HEK293 (cell line): ENCODE data around the gene FOXC1.
A peak's percentile ranks its signal among the peaks of the same experiment; 100 is the strongest.

Source experiments
- CTCF ChIA-PET: fragments of 350-600 bp; formaldehyde crosslinking; extraction: SDS; loops from one replicate; lab custom pipeline; 2021; ENCODE audit warnings: antibody characterized with exemption; lab: Yijun Ruan, JAX
- POLR2A ChIA-PET: fragments of 300-600 bp; formaldehyde crosslinking; extraction: SDS; loops from one replicate; lab custom pipeline; 2020; ENCODE audit warnings: antibody characterized with exemption, inconsistent platforms; lab: Yijun Ruan, JAX
- H3K27ac ChIP-seq: fragments of 200-500 bp; sonication (Bioruptor generic); 2 replicates; pipeline ENCODE4 v1.5.1; 2014; ENCODE audit warnings: low read depth, low read length, control low read depth, inconsistent platforms; ENCODE audit errors: extremely low read depth
- H3K36me3 ChIP-seq, 2 experiments: fragments of 200-500 bp in 1 of 2; sonication (Bioruptor generic) in 1 of 2; 1 replicate in 1 of 2; 2 replicates in 1 of 2; pipeline ENCODE4 v1.5.1; 2014 to 2017; ENCODE audit warnings: inconsistent platforms in 2 of 2, low read length in 2 of 2; ENCODE audit not compliant: control insufficient read depth in 2 of 2, insufficient read depth in 1 of 2
- H3K4me1 ChIP-seq: fragments of 200-500 bp; sonication (Bioruptor generic); 2 replicates; pipeline ENCODE4 v1.5.1; 2014; ENCODE audit warnings: mild to moderate bottlenecking, low read length, inconsistent platforms; ENCODE audit not compliant: control insufficient read depth, insufficient read depth
- H3K4me3 ChIP-seq: 2 replicates; pipeline ENCODE4 v1.5.1; 2011; ENCODE audit warnings: low read depth, mild to moderate bottlenecking, control low read depth, low read length, moderate library complexity
- H3K9me3 ChIP-seq: fragments of 200-500 bp; sonication (Bioruptor generic); 2 replicates; pipeline ENCODE4 v1.5.1; 2014; ENCODE audit warnings: low read depth, low read length, inconsistent platforms; ENCODE audit not compliant: control insufficient read depth, insufficient read depth
- BCL11B ChIP-seq: fragments of 450-650 bp; formaldehyde crosslinking; IDR thresholded peaks from 2 replicates; pipeline ENCODE4 v1.5.1; 2016; ENCODE audit warnings: low read depth, missing biosample characterization, missing genetic modification characterization
- GLI2 ChIP-seq: fragments of 450-650 bp; formaldehyde crosslinking; IDR thresholded peaks from 2 replicates; pipeline ENCODE4; 2017; ENCODE audit warnings: missing biosample characterization, missing genetic modification characterization, low read depth, borderline replicate concordance
- GLI4 ChIP-seq: fragments of 450-650 bp; formaldehyde crosslinking; IDR thresholded peaks from 2 replicates; pipeline ENCODE4 v1.5.1; 2016; ENCODE audit warnings: missing biosample characterization, missing genetic modification characterization
- HOXA7 ChIP-seq: sonication (generic); formaldehyde crosslinking; IDR thresholded peaks from 2 replicates; pipeline ENCODE4 v1.8.1; 2022; ENCODE audit warnings: missing genetic modification reagents, borderline replicate concordance
- HOXD13 ChIP-seq: sonication (generic); formaldehyde crosslinking; IDR thresholded peaks from 2 replicates; pipeline ENCODE4 v1.8.0; 2022; ENCODE audit warnings: missing genetic modification reagents, borderline replicate concordance
- INSM2 ChIP-seq: fragments of 450-650 bp; formaldehyde crosslinking; IDR thresholded peaks from 2 replicates; pipeline ENCODE4 v1.5.1; 2016; ENCODE audit warnings: missing biosample characterization, missing genetic modification characterization
- KLF10 ChIP-seq: fragments of 450-650 bp; IDR thresholded peaks from 2 replicates; pipeline ENCODE4 v1.5.1; 2018; ENCODE audit warnings: missing biosample characterization, mild to moderate bottlenecking, missing genetic modification characterization
- SALL2 ChIP-seq: fragments of 450-650 bp; formaldehyde crosslinking; IDR thresholded peaks from 2 replicates; pipeline ENCODE4 v1.5.0; 2017; ENCODE audit warnings: missing biosample characterization, mild to moderate bottlenecking, missing genetic modification characterization, borderline replicate concordance
- SCRT1 ChIP-seq: fragments of 450-650 bp; formaldehyde crosslinking; IDR thresholded peaks from 2 replicates; pipeline ENCODE4 v1.5.1; 2016; ENCODE audit warnings: missing biosample characterization, missing genetic modification characterization, borderline replicate concordance
- TSHZ1 ChIP-seq: fragments of 450-650 bp; formaldehyde crosslinking; IDR thresholded peaks from 2 replicates; pipeline ENCODE4 v1.5.1; 2016; ENCODE audit warnings: missing biosample characterization, missing genetic modification characterization, borderline replicate concordance
- ZBTB11 ChIP-seq: fragments of 450-650 bp; formaldehyde crosslinking; conservative IDR thresholded peaks from 2 replicates; pipeline ENCODE4 v1.5.1; 2016; ENCODE audit warnings: low read depth, missing biosample characterization, missing genetic modification characterization
- ZBTB17 ChIP-seq: fragments of 450-650 bp; formaldehyde crosslinking; IDR thresholded peaks from 2 replicates; pipeline ENCODE4 v1.5.1; 2016; ENCODE audit warnings: missing biosample characterization, missing genetic modification characterization
- ZEB2 ChIP-seq: fragments of 450-650 bp; formaldehyde crosslinking; IDR thresholded peaks from 2 replicates; pipeline ENCODE4 v1.5.1; 2016; ENCODE audit warnings: missing biosample characterization, missing genetic modification characterization
- ZIC2 ChIP-seq: fragments of 450-650 bp; formaldehyde crosslinking; IDR thresholded peaks from 2 replicates; pipeline ENCODE4 v1.5.1; 2016; ENCODE audit warnings: missing biosample characterization, missing genetic modification characterization
- ZNF10 ChIP-seq: fragments of 450-650 bp; formaldehyde crosslinking; IDR thresholded peaks from 2 replicates; pipeline ENCODE4 v1.5.1; 2017; ENCODE audit warnings: missing biosample characterization, missing genetic modification characterization
- ZNF114 ChIP-seq: fragments of 450-650 bp; formaldehyde crosslinking; IDR thresholded peaks from 2 replicates; pipeline ENCODE4 v1.5.0; 2017; ENCODE audit warnings: missing biosample characterization, missing genetic modification characterization
- ZNF146 ChIP-seq: fragments of 450-650 bp; formaldehyde crosslinking; IDR thresholded peaks from 2 replicates; pipeline ENCODE4 v1.5.1; 2016; ENCODE audit warnings: missing biosample characterization, missing genetic modification characterization
- ZNF221 ChIP-seq: fragments of 450-650 bp; formaldehyde crosslinking; IDR thresholded peaks from 2 replicates; pipeline ENCODE4 v1.5.1; 2017; ENCODE audit warnings: missing biosample characterization, missing genetic modification characterization, borderline replicate concordance
- ZNF335 ChIP-seq: fragments of 450-650 bp; formaldehyde crosslinking; conservative IDR thresholded peaks from 2 replicates; pipeline ENCODE4 v1.5.1; 2016; ENCODE audit warnings: missing biosample characterization, missing genetic modification characterization
- ZNF426 ChIP-seq: fragments of 450-650 bp; formaldehyde crosslinking; IDR thresholded peaks from 2 replicates; pipeline ENCODE4 v1.5.1; 2017; ENCODE audit warnings: missing biosample characterization, missing genetic modification characterization, mild to moderate bottlenecking, inconsistent platforms, moderate library complexity
- ZNF629 ChIP-seq: fragments of 450-650 bp; formaldehyde crosslinking; IDR thresholded peaks from 2 replicates; pipeline ENCODE4 v1.5.1; 2017; ENCODE audit warnings: missing biosample characterization, missing genetic modification characterization
- ZNF670 ChIP-seq: fragments of 450-650 bp; formaldehyde crosslinking; IDR thresholded peaks from 2 replicates; pipeline ENCODE4 v1.5.1; 2016; ENCODE audit warnings: missing biosample characterization, missing genetic modification characterization, low read depth
- ZNF701 ChIP-seq: fragments of 450-650 bp; formaldehyde crosslinking; IDR thresholded peaks from 2 replicates; pipeline ENCODE4 v1.5.1; 2016; ENCODE audit warnings: missing biosample characterization, missing genetic modification characterization
- ZNF76 ChIP-seq: fragments of 450-650 bp; formaldehyde crosslinking; IDR thresholded peaks from 2 replicates; pipeline ENCODE4; 2016; ENCODE audit warnings: low read depth, missing biosample characterization, missing genetic modification characterization, borderline replicate concordance
- ZNF792 ChIP-seq: fragments of 450-650 bp; formaldehyde crosslinking; IDR thresholded peaks from 2 replicates; pipeline ENCODE4 v1.5.1; 2016; ENCODE audit warnings: missing biosample characterization, missing genetic modification characterization
- ZNF830 ChIP-seq: fragments of 450-650 bp; IDR thresholded peaks from 2 replicates; pipeline ENCODE4 v1.5.0; 2018; ENCODE audit warnings: missing biosample characterization, missing genetic modification characterization, low read depth, mild to moderate bottlenecking, moderate library complexity
- TF ChIP-seq, protein P1 (sequence below): fragments of 450-650 bp; formaldehyde crosslinking; IDR thresholded peaks from 2 replicates; pipeline ENCODE4; 2016; ENCODE audit warnings: missing biosample characterization, missing genetic modification characterization

FOXC1 gene

DNA sequence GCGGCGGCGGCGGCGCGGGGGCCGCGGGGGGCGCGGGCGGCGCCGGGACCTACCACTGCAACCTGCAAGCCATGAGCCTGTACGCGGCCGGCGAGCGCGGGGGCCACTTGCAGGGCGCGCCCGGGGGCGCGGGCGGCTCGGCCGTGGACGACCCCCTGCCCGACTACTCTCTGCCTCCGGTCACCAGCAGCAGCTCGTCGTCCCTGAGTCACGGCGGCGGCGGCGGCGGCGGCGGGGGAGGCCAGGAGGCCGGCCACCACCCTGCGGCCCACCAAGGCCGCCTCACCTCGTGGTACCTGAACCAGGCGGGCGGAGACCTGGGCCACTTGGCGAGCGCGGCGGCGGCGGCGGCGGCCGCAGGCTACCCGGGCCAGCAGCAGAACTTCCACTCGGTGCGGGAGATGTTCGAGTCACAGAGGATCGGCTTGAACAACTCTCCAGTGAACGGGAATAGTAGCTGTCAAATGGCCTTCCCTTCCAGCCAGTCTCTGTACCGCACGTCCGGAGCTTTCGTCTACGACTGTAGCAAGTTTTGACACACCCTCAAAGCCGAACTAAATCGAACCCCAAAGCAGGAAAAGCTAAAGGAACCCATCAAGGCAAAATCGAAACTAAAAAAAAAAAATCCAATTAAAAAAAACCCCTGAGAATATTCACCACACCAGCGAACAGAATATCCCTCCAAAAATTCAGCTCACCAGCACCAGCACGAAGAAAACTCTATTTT is 2.0 kb downstream of the FOXC1 start:
- ChIA-PET POLR2A (interaction anchor here (0.8 to 4.1 kb wide), 8 partner anchors 14 to 495 kb away, joined by 3 to 32 read pairs (median 7); no protein-coding TSS in a partner anchor), CTCF (interaction anchor here (0.6 to 2.4 kb wide), 20 partner anchors 15 to 1159 kb away, joined by 3 to 7 read pairs (median 4); no protein-coding TSS in a partner anchor)
- Histone ChIP-seq H3K9me3 (no peaks in the 10 kb centered on the region), H3K4me3 (peak overlapping the region; percentile 57), H3K36me3 (peaks cover 21 to 59% of the 10 kb centered on the region in 2 experiments), H3K4me1 (peaks cover 15% of the 10 kb centered on the region), H3K27ac (peak overlapping the region; percentile 100)
- no peak for TF ChIP-seq GLI4 (tag by site-specific recombination)
- TF ChIP-seq ZNF10 (tag by site-specific recombination) = no peak
- TF ChIP-seq ZBTB17 (tag by site-specific recombination) = peak; percentile 76
- TF ChIP-seq ZNF426 (tag by site-specific recombination) = no peak
- TF ChIP-seq ZNF629 = no peak; the same call in 1 of the 2 replicates
- TF ChIP-seq ZNF114 (tag by site-specific recombination) = no peak
- TF ChIP-seq INSM2 (tag by site-specific recombination) = 0 out of 2 replicates have a peak, but pooled peaks have one; percentile 24
- TF ChIP-seq ZNF335 (tag by site-specific recombination) = no peak
- 0 out of 2 replicates have a peak, but pooled peaks have one; percentile 1 for TF ChIP-seq ZNF146 (tag by site-specific recombination)
- no peak for TF ChIP-seq SCRT1
- no peak for TF ChIP-seq BCL11B (tag by site-specific recombination)
- no peak for TF ChIP-seq GLI2
- TF ChIP-seq ZNF701 (tag by site-specific recombination) = no peak
- TF ChIP-seq ZNF76 (tag by site-specific recombination) = no peak; the same call in 1 of the 2 replicates
- TF ChIP-seq SALL2 (tag by site-specific recombination) = no peak
- no peak for TF ChIP-seq ZIC2 (tag by site-specific recombination)
- TF ChIP-seq KLF10 (tag by site-specific recombination) = no peak
- TF ChIP-seq ZNF792 (tag by site-specific recombination) = no peak
- TF ChIP-seq, protein P1, sequence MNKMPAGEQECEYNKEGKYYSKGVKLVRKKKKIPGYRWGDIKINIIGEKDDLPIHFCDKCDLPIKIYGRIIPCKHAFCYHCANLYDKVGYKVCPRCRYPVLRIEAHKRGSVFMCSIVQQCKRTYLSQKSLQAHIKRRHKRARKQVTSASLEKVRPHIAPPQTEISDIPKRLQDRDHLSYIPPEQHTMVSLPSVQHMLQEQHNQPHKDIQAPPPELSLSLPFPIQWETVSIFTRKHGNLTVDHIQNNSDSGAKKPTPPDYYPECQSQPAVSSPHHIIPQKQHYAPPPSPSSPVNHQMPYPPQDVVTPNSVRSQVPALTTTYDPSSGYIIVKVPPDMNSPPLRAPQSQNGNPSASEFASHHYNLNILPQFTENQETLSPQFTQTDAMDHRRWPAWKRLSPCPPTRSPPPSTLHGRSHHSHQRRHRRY (tag by site-specific recombination) = 0 out of 2 replicates have a peak, but pooled peaks have one; percentile 30
- TF ChIP-seq ZNF670 (tag by site-specific recombination) = no peak
- no peak for TF ChIP-seq TSHZ1
- TF ChIP-seq ZNF221 (tag by site-specific recombination) = no peak
- 0 out of 2 replicates have a peak, but pooled peaks have one; percentile 42 for TF ChIP-seq ZEB2 (tag by site-specific recombination)
- no peak for TF ChIP-seq HOXA7 (CRISPR knock-in tag)
- TF ChIP-seq ZBTB11 (tag by site-specific recombination) = 0 out of 2 replicates have a peak, but pooled peaks have one; percentile 1
- no peak for TF ChIP-seq HOXD13
- TF ChIP-seq ZNF830 (tag by site-specific recombination) = no peak
